ENCODE data around the gene SRSF10. TPM values are rescaled to one million over a fixed set of nuclear protein-coding genes. Genes with fewer than 3 reads are reported as not detected.

SRSF10 gene
- total RNA-seq, 6 experiments from 2014 or later = 30.6 to 51.5 (median 43.1) TPM

- no peaks in the 10 kb centered on the region for H3K9me3 ChIP-seq
- no peaks in the 10 kb centered on the region for H3K36me3 ChIP-seq
- ATAC-seq (no peak), DNase-seq (peak in 1 of 3 donors; percentile 16)
- H3K27ac ChIP-seq = no peak overlapping the region
- peaks cover 0 to 9% (median 2%) of the 10 kb centered on the region in 4 donors for H3K4me1 ChIP-seq
- no peaks in the 10 kb centered on the region for H3K27me3 ChIP-seq
- no peak for TF ChIP-seq POLR2A (IDR thresholded peaks at IDR 0.05)
- TF ChIP-seq, protein P1, sequence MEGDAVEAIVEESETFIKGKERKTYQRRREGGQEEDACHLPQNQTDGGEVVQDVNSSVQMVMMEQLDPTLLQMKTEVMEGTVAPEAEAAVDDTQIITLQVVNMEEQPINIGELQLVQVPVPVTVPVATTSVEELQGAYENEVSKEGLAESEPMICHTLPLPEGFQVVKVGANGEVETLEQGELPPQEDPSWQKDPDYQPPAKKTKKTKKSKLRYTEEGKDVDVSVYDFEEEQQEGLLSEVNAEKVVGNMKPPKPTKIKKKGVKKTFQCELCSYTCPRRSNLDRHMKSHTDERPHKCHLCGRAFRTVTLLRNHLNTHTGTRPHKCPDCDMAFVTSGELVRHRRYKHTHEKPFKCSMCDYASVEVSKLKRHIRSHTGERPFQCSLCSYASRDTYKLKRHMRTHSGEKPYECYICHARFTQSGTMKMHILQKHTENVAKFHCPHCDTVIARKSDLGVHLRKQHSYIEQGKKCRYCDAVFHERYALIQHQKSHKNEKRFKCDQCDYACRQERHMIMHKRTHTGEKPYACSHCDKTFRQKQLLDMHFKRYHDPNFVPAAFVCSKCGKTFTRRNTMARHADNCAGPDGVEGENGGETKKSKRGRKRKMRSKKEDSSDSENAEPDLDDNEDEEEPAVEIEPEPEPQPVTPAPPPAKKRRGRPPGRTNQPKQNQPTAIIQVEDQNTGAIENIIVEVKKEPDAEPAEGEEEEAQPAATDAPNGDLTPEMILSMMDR (IDR thresholded peaks at IDR 0.05) = no peak
- no peak overlapping the region for H3K4me3 ChIP-seq
- 81% methylated on average over 4 of the region's 5 CpGs for WGBS (ENCODE audit: insufficient coverage, low coverage, low lambda C conversion rate, missing lambda C conversion rate)
- intact Hi-C loops (cut with DNase I) = no loop called here
Observed at GRCh38 chr1:23915466-23915865, 64.7 kb downstream of the SRSF10 start.

- no peaks in the 10 kb centered on the region for H3K27me3 ChIP-seq
- no peak for DNase-seq
Observed at GRCh38 chr1:23914921-23915320, 65.2 kb downstream of the SRSF10 start.

More at GRCh38 chr1:23914921-23915320, 65.2 kb downstream of the SRSF10 start:
- TF ChIP-seq, protein P1 (IDR thresholded peaks at IDR 0.05) = no peak
- TF ChIP-seq POLR2A (IDR thresholded peaks at IDR 0.05) = no peak
- H3K4me3 ChIP-seq = no peak overlapping the region
- no peaks in the 10 kb centered on the region for H3K36me3 ChIP-seq
- ATAC-seq = no peak
- intact Hi-C loops (cut with DNase I) = no loop called here
- H3K27ac ChIP-seq = no peak overlapping the region
- no peaks in the 10 kb centered on the region for H3K9me3 ChIP-seq
- 93% methylated on average over 4 of the region's 4 CpGs for WGBS (ENCODE audit: insufficient coverage, low coverage, low lambda C conversion rate, missing lambda C conversion rate)
- H3K4me1 ChIP-seq = peaks cover 0 to 6% (median 0%) of the 10 kb centered on the region in 4 donors

MicroRNA genes within 50 kb of the gene (microRNA counts, 767-probe panel; counts per million panel counts)
- microRNA hsa-miR-378f = 237 counts per million

Small RNA genes lying within 50 kb of the gene (microRNA-seq; reads per million reads assigned to microRNA genes)
- 0 reads per million in 2 donors for gene MIR378F

Small RNA genes lying within 50 kb of the gene (small RNA-seq; reads per million reads assigned to genes)
- 0 reads per million in 2 experiments for gene MIR378F

Other genes with a start within 250 kb of the SRSF10 start
- 10 to 100 TPM; 21.1 to 42.2 (median 36.1) TPM for gene ELOA, start 236.9 kb downstream of the SRSF10 start, total RNA-seq
- gene PITHD1, start 201.9 kb downstream of the SRSF10 start, total RNA-seq = 10 to 100 TPM; 22.9 to 34.7 (median 30.6) TPM
- gene LYPLA2, start 189.2 kb downstream of the SRSF10 start, total RNA-seq = 10 to 100 TPM; 28.1 to 69.8 (median 32.6) TPM
- gene GALE, start 179.6 kb downstream of the SRSF10 start, total RNA-seq = 10 to 100 TPM; 25.9 to 46.9 (median 42.0) TPM
- 100 to 1,000 TPM; 143 to 178 (median 160) TPM for gene HMGCL, start 154.9 kb downstream of the SRSF10 start, total RNA-seq
- 10 to 100 TPM; 37.1 to 54.7 (median 45.1) TPM for gene FUCA1, start 112.0 kb downstream of the SRSF10 start, total RNA-seq
- gene CNR2, start 67.0 kb downstream of the SRSF10 start, total RNA-seq = under 1 TPM in 4 of 6 experiments, not detected in 2; 0.04 to 0.07 (median 0.06) TPM
- gene PNRC2, start 20.5 kb downstream of the SRSF10 start, total RNA-seq = 10 to 100 TPM; 24.3 to 41.2 (median 33.4) TPM
- under 1 TPM; 0.04 to 0.37 (median 0.13) TPM for gene MYOM3, start 131.8 kb upstream of the SRSF10 start, total RNA-seq
- 1 to 10 TPM; 1.8 to 4.5 (median 2.8) TPM for gene IL22RA1, start 162.8 kb upstream of the SRSF10 start, total RNA-seq
- gene IFNLR1, start 207.0 kb upstream of the SRSF10 start, total RNA-seq = 1 to 10 TPM; 3.4 to 8.3 (median 4.0) TPM